Measurements from ENCODE around the gene RSU1. TPM values are rescaled to one million over a fixed set of nuclear protein-coding genes. Genes with fewer than 3 reads are reported as not detected.

RSU1 gene
- total and polyA plus RNA-seq, 10 of the 15 experiments (the other 5 are each of a cell fraction or from before 2014, with no cell fraction given), result 49.2 to 139 (median 81.3) TPM

DNA sequence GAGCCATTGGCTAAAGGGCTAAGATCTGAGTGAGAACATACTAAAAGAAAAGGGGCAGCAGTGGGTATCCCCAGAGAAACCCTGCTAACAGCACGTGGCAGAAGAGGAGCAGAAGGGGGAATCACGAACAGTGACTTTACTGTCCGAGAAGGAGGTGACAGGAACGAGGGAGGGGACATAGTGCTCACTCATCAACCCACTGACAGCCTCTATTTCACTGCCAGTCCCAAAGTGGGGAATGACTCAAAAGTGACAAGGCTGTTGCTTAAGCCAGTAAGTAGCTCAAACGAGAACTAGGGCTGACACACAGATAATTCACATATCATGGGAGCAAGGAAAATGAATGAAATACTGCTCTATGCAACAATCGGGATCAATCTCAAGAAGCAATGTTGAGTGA lies 92.7 kb downstream of the RSU1 start:
- ATAC-seq (no peak), DNase-seq (ENCODE audit: low read depth, low spot score) (no peak), FAIRE-seq (no peak)
- POLR2A ChIA-PET, result no interaction called here
- in situ Hi-C loops (cut with MboI) (no loop called here), intact Hi-C loops (cut with micrococcal nuclease; ENCODE audit: unreplicated experiment) (no loop called here)
- no peaks in the 10 kb centered on the region for H3K9me3 ChIP-seq (replicated peaks; ENCODE audit: control insufficient read depth, insufficient read depth, low read length)
- H3K27me3 ChIP-seq (replicated peaks in 1 of 2; ENCODE audit: control insufficient read depth in 2 of 2, insufficient read depth in 2 of 2, low read length in 1 of 2), result no peaks in the 10 kb centered on the region
- RAD21 ChIA-PET (ENCODE audit: unreplicated experiment), result interaction anchor here (1.1 kb wide), 1 partner anchor 93 kb away, joined by 3 read pairs; the partner anchor contains the start of gene RSU1
- no peak overlapping the region for H2AFZ ChIP-seq (ENCODE audit: control insufficient read depth, low read depth, low read length)
- no peak overlapping the region for H3K27ac ChIP-seq (ENCODE audit: control insufficient read depth, insufficient read depth)
- H3K4me2 ChIP-seq (ENCODE audit: control insufficient read depth, insufficient read depth), result no peak overlapping the region
- no peaks in the 10 kb centered on the region for H4K20me1 ChIP-seq (ENCODE audit: control insufficient read depth, insufficient read depth)
- H3K79me2 ChIP-seq (ENCODE audit: control insufficient read depth, insufficient read depth, low read length), result no peaks in the 10 kb centered on the region
- TF ChIP-seq HDAC6 (IDR thresholded peaks at IDR 0.05; ENCODE audit: unreplicated experiment), result no peak
- TF ChIP-seq MYB (IDR thresholded peaks at IDR 0.05; ENCODE audit: borderline replicate concordance, low read depth, low read length), result no peak
- TF ChIP-seq SMAD5 (IDR thresholded peaks at IDR 0.05; ENCODE audit: low read depth), result no peak
- no peak overlapping the region for H3K9ac ChIP-seq (ENCODE audit: control insufficient read depth, insufficient read depth, low read length)
- no peak overlapping the region for H3K4me3 ChIP-seq
- SMC1A ChIA-PET (ENCODE audit: uncharacterized antibody, unreplicated experiment), result no interaction called here
- 81% methylated on average over 6 of the region's 6 CpGs for WGBS (ENCODE audit: insufficient coverage, insufficient replicate concordance, low lambda C conversion rate, missing lambda C conversion rate)
- CTCF ChIA-PET, result no interaction called here
- H3K4me1 ChIP-seq (ENCODE audit: control insufficient read depth, insufficient read depth, low read length), result no peaks in the 10 kb centered on the region
- no TSS peak for BruUV-seq (replicated peaks)
- H3K36me3 ChIP-seq (ENCODE audit: control insufficient read depth in 2 of 2, insufficient read depth in 2 of 2, low read length in 1 of 2), result 0 out of 4 replicates have a peak, but pooled peaks cover 0 to 6% of the 10 kb centered on the region in 2 experiments

GRCh38 chr10:16720812-16721211 lies 96.4 kb downstream of the RSU1 start:
- Histone ChIP-seq H4K20me1 (ENCODE audit: control insufficient read depth, insufficient read depth) (no peaks in the 10 kb centered on the region), H3K4me3 (no peak overlapping the region), H3K79me2 (ENCODE audit: control insufficient read depth, insufficient read depth, low read length) (no peaks in the 10 kb centered on the region), H3K27me3 (replicated peaks in 1 of 2; ENCODE audit: control insufficient read depth in 2 of 2, insufficient read depth in 2 of 2, low read length in 1 of 2) (no peaks in the 10 kb centered on the region), H3K4me1 (ENCODE audit: control insufficient read depth, insufficient read depth, low read length) (no peaks in the 10 kb centered on the region), H3K27ac (ENCODE audit: control insufficient read depth, insufficient read depth) (no peak overlapping the region), H3K9me3 (replicated peaks; ENCODE audit: control insufficient read depth, insufficient read depth, low read length) (no peaks in the 10 kb centered on the region), H3K9ac (ENCODE audit: control insufficient read depth, insufficient read depth, low read length) (no peak overlapping the region), H3K4me2 (ENCODE audit: control insufficient read depth, insufficient read depth) (no peak overlapping the region), H2AFZ (ENCODE audit: control insufficient read depth, low read depth, low read length) (no peak overlapping the region), H3K36me3 (ENCODE audit: control insufficient read depth in 2 of 2, insufficient read depth in 2 of 2, low read length in 1 of 2) (no peaks in the 10 kb centered on the region)
- ChIA-PET CTCF (no interaction called here), RAD21 (ENCODE audit: unreplicated experiment) (no interaction called here), POLR2A (no interaction called here), SMC1A (ENCODE audit: uncharacterized antibody, unreplicated experiment) (no interaction called here)
- in situ Hi-C loops (cut with MboI), result no loop called here
- 94% methylated on average over 2 of the region's 2 CpGs for WGBS (ENCODE audit: insufficient coverage, insufficient replicate concordance, low lambda C conversion rate, missing lambda C conversion rate)
- no TSS peak for BruUV-seq (replicated peaks)
- ATAC-seq (no peak), DNase-seq (ENCODE audit: low read depth, low spot score) (no peak), FAIRE-seq (no peak)
- intact Hi-C loops (cut with micrococcal nuclease; ENCODE audit: unreplicated experiment), result no loop called here
- TF ChIP-seq, protein P1, sequence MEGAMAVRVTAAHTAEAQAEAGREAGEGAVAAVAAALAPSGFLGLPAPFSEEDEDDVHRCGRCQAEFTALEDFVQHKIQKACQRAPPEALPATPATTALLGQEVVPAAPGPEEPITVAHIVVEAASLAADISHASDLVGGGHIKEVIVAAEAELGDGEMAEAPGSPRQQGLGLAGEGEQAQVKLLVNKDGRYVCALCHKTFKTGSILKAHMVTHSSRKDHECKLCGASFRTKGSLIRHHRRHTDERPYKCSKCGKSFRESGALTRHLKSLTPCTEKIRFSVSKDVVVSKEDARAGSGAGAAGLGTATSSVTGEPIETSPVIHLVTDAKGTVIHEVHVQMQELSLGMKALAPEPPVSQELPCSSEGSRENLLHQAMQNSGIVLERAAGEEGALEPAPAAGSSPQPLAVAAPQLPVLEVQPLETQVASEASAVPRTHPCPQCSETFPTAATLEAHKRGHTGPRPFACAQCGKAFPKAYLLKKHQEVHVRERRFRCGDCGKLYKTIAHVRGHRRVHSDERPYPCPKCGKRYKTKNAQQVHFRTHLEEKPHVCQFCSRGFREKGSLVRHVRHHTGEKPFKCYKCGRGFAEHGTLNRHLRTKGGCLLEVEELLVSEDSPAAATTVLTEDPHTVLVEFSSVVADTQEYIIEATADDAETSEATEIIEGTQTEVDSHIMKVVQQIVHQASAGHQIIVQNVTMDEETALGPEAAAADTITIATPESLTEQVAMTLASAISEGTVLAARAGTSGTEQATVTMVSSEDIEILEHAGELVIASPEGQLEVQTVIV (IDR thresholded peaks at IDR 0.05; ENCODE audit: borderline replicate concordance, partially characterized antibody), result no peak
- TF ChIP-seq NKRF (conservative IDR thresholded peaks at IDR 0.05) (no peak), MTA2 (IDR thresholded peaks at IDR 0.05; ENCODE audit: low read depth) (no peak), NFXL1 (IDR thresholded peaks at IDR 0.05; ENCODE audit: borderline replicate concordance) (no peak), CHD2 (IDR thresholded peaks at IDR 0.05; ENCODE audit: borderline replicate concordance, low read depth, low read length) (no peak), EP300 (IDR thresholded peaks at IDR 0.05; ENCODE audit: borderline replicate concordance in 1 of 2, control insufficient read depth in 1 of 2, low read depth in 2 of 2, low read length in 2 of 2) (no peak), NFYB (IDR thresholded peaks at IDR 0.05; ENCODE audit: insufficient read depth, low read depth, low read length) (no peak), ZSCAN29 (IDR thresholded peaks at IDR 0.05) (no peak), FOXM1 (IDR thresholded peaks at IDR 0.05; ENCODE audit: low read depth, low read length) (no peak), KLF5 (IDR thresholded peaks at IDR 0.05; ENCODE audit: partially characterized antibody) (no peak), NBN (IDR thresholded peaks at IDR 0.05) (no peak)
